GM18526 (cell line): ENCODE data around the gene FRMD5.

ENCODE experiments used
- POLR2A ChIP-seq: IDR thresholded peaks from 3 replicates; pipeline ENCODE4 v1.6.1; 2011; ENCODE audit not compliant: insufficient read length; ENCODE audit errors: extremely low read depth

FRMD5 gene

GRCh38 chr15:44195151-44195740, at the start of gene FRMD5:
TSS of gene FRMD5 (minus strand) at chr15:44195271.
- TF ChIP-seq POLR2A: no peak

- TF ChIP-seq POLR2A: no peak
Observed at GRCh38 chr15:44243829-44244228, 48.8 kb upstream of the FRMD5 start.

- no peak for TF ChIP-seq POLR2A
Observed at GRCh38 chr15:44243141-44243540, 48.1 kb upstream of the FRMD5 start.

- TF ChIP-seq POLR2A: no peak
Observed at GRCh38 chr15:44231842-44232241, 36.8 kb upstream of the FRMD5 start.

- TF ChIP-seq POLR2A: no peak
Observed at GRCh38 chr15:44227584-44227983, 32.5 kb upstream of the FRMD5 start.

GRCh38 chr15:44222478-44222877, 27.4 kb upstream of the FRMD5 start:
- TF ChIP-seq POLR2A: no peak

DNA sequence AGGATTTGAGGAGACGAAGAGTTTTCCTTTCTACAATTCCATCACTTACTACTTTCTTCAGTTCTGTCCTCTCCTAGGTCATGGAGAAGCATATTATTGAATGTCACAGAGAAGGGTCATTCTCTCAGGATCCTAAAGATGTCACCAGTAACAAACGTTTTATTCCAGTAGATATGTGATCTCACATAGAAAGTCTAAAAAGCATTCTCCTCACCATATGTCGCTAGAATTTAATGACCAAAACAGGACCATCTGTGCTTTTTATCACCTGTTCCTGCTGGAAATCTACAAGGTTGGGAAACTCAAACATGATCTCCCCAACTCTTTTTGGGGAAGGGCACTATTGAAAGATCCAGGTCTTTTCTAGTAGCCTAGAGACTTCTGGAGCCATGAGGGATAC, 24.0 kb upstream of the FRMD5 start:
- no peak for TF ChIP-seq POLR2A

GRCh38 chr15:44216958-44217357, 21.9 kb upstream of the FRMD5 start:
- TF ChIP-seq POLR2A: no peak

GRCh38 chr15:44215594-44215993, 20.5 kb upstream of the FRMD5 start:
- no peak for TF ChIP-seq POLR2A

DNA sequence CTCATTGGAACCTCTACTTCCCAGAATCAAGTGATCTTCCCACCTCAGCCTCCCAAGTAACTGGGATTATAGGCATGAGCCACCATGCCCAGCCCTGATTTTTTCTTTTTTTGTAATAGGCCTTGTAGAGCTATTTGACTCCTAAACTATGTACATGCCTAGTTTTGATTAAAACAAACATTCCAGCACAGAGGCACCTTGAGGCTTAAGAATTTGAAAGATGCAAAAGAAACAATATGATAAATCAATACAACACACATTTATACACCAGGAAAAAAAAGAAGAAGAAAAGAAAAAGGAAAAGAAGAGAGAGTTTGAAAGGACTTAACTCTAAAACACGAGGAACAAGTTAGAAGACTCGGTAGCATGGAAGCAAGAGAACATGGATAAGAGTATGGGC, 13.9 kb upstream of the FRMD5 start:
- TF ChIP-seq POLR2A: no peak

DNA sequence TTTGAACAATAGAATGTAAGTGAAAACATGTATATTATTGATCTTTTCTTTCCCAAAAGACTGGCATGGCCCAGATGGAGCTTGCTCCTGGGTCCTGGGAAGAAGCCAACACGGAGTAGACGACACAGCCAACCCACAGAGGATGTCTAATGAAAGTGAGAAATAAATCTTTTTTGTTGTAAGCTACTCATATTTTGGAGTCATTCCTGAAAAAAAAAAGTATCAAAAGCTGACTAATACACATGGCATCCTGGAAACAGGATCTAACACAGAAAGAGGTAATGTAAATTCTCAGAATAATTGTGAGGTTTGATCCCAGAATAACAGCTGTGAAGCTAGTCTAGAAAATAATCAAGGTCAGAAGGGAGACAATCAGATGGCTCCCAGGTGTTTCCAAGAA, 12.6 kb upstream of the FRMD5 start:
- TF ChIP-seq POLR2A: no peak

GRCh38 chr15:44199393-44199792, 4.3 kb upstream of the FRMD5 start:
- no peak for TF ChIP-seq POLR2A

GRCh38 chr15:44194323-44195150, 534 bp downstream of the FRMD5 start:
- no peak for TF ChIP-seq POLR2A

GRCh38 chr15:44193651-44194322, 1.3 kb downstream of the FRMD5 start:
- no peak for TF ChIP-seq POLR2A

GRCh38 chr15:44188795-44189194, 6.3 kb downstream of the FRMD5 start:
- TF ChIP-seq POLR2A: no peak

GRCh38 chr15:44186705-44187104, 8.4 kb downstream of the FRMD5 start:
- no peak for TF ChIP-seq POLR2A
